ENCODE measurements around the gene OGG1.
"Not testable (repeated sequence)": the region's sequence is repeated elsewhere in the genome, so short reads cannot be mapped to it uniquely, and the experiment has no call there.

OGG1 gene

GRCh38 chr3:9768141-9768775, 18.5 kb downstream of the OGG1 start:
- no peak for DNase-seq

GRCh38 chr3:9769012-9769411, 19.3 kb downstream of the OGG1 start:
- no peak for DNase-seq

- DNase-seq: peak; percentile 57
These were observed 19.9 kb downstream of the OGG1 start, which contains the start of gene CAMK1 for GRCh38 chr3:9769426-9770275. CAMK1 (minus strand) TSS chr3:9769947; CDS start chr3:9767749, 2,198 bp downstream.

- DNase-seq: no peak
These were observed 20.6 kb downstream of the OGG1 start for GRCh38 chr3:9770276-9770812.

- DNase-seq: not testable (repeated sequence)
These were observed 21.3 kb downstream of the OGG1 start for GRCh38 chr3:9771007-9771406.

- DNase-seq: no peak
These were observed 27.3 kb downstream of the OGG1 start for GRCh38 chr3:9776896-9777693.

- no peak for DNase-seq
These were observed 27.9 kb downstream of the OGG1 start for GRCh38 chr3:9777694-9778021.

GRCh38 chr3:9778143-9779074, 28.7 kb downstream of the OGG1 start:
- DNase-seq: no peak

GRCh38 chr3:9779075-9779593, 29.4 kb downstream of the OGG1 start:
- DNase-seq: no peak

- peak; percentile 50 for DNase-seq
These were observed 30.1 kb downstream of the OGG1 start for GRCh38 chr3:9779721-9780457.

GRCh38 chr3:9780458-9780812, 30.7 kb downstream of the OGG1 start:
- no peak for DNase-seq

GRCh38 chr3:9780910-9781309, 31.2 kb downstream of the OGG1 start:
- no peak for DNase-seq

GRCh38 chr3:9781551-9781950, 31.8 kb downstream of the OGG1 start:
- no peak for DNase-seq

- no peak for DNase-seq
These were observed 32.3 kb downstream of the OGG1 start for GRCh38 chr3:9781978-9782603.

GRCh38 chr3:9782770-9783169, 33.0 kb downstream of the OGG1 start:
- peak; percentile 39 for DNase-seq

GRCh38 chr3:9783954-9784353, 34.2 kb downstream of the OGG1 start:
- no peak for DNase-seq

- DNase-seq: no peak
These were observed 35.2 kb downstream of the OGG1 start for GRCh38 chr3:9784965-9785364.

GRCh38 chr3:9785602-9786001, 35.9 kb downstream of the OGG1 start:
- no peak for DNase-seq

GRCh38 chr3:9786209-9786739, 36.5 kb downstream of the OGG1 start:
- no peak for DNase-seq
